ENCODE results near the gene TSHZ1.

GRCh38 chr18:75247611-75248421, 37.2 kb downstream of the TSHZ1 start:
- TF ChIP-seq CTCF (conservative IDR thresholded peaks at IDR 0.05) (no peak), ZFX (IDR thresholded peaks at IDR 0.05) (no peak)
